Activated naive CD4-positive, alpha-beta T cell treated with anti-CD3 and anti-CD28 coated beads, Interleukin-2, amount 10 ng/mL, durations not matched to agents 7 days and 5 days (primary cell): ENCODE results near the gene GID4.

Source experiments
- CTCF ChIA-PET: fragments of 350-600 bp; sonication (Branson Sonifier 250); formaldehyde crosslinking; loops from one replicate; lab custom pipeline; 2021; ENCODE audit warnings: antibody characterized with exemption; lab: Charles Lee
- DNase-seq: peaks from one replicate; pipeline ENCODE4 v3.0.0-alpha.2; 2020
- H3K27ac Mint-ChIP-seq: one replicate; pipeline ENCODE4 v1.8.0; 2021; ENCODE audit warnings: mild to moderate bottlenecking, moderate library complexity, mixed read lengths
- H3K27me3 Mint-ChIP-seq: one replicate; pipeline ENCODE4 v1.8.0; 2021; ENCODE audit warnings: mild to moderate bottlenecking, mixed read lengths
- H3K36me3 Mint-ChIP-seq: one replicate; pipeline ENCODE4 v1.8.0; 2021; ENCODE audit warnings: mixed read lengths
- H3K4me1 Mint-ChIP-seq: one replicate; pipeline ENCODE4 v1.8.0; 2021; ENCODE audit warnings: mixed read lengths
- H3K4me3 Mint-ChIP-seq: one replicate; pipeline ENCODE4 v1.8.0; 2021; ENCODE audit warnings: mild to moderate bottlenecking, moderate library complexity, mixed read lengths
- H3K9me3 Mint-ChIP-seq: one replicate; pipeline ENCODE4 v1.8.0; 2021; ENCODE audit warnings: mixed read lengths

The GID4 gene

GRCh38 chr17:18042983-18043382 lies 3.8 kb downstream of the GID4 start:
- peaks cover 4% of the 10 kb centered on the region for H3K27me3 Mint-ChIP-seq
- DNase-seq, result no peak
- peaks cover 37% of the 10 kb centered on the region for H3K4me1 Mint-ChIP-seq
- H3K36me3 Mint-ChIP-seq, result peaks cover 12% of the 10 kb centered on the region
- H3K9me3 Mint-ChIP-seq, result no peaks in the 10 kb centered on the region
- H3K4me3 Mint-ChIP-seq, result no peak overlapping the region
- H3K27ac Mint-ChIP-seq, result no peak overlapping the region
- CTCF ChIA-PET, result interaction anchor here (0.7 to 1.1 kb wide), 3 partner anchors 112 to 153 kb away, joined by 3 to 4 read pairs (median 3); no protein-coding TSS in a partner anchor

GRCh38 chr17:18043491-18043890 lies 4.3 kb downstream of the GID4 start:
- no peak for DNase-seq
- no peaks in the 10 kb centered on the region for H3K9me3 Mint-ChIP-seq
- H3K36me3 Mint-ChIP-seq, result peaks cover 12% of the 10 kb centered on the region
- no peak overlapping the region for H3K27ac Mint-ChIP-seq
- no peak overlapping the region for H3K4me3 Mint-ChIP-seq
- CTCF ChIA-PET, result interaction anchor here (0.7 to 1.1 kb wide), 3 partner anchors 112 to 153 kb away, joined by 3 to 4 read pairs (median 3); no protein-coding TSS in a partner anchor
- H3K4me1 Mint-ChIP-seq, result peaks cover 32% of the 10 kb centered on the region
- H3K27me3 Mint-ChIP-seq, result peaks cover 4% of the 10 kb centered on the region

- no peak overlapping the region for H3K27ac Mint-ChIP-seq
- H3K4me1 Mint-ChIP-seq, result peaks cover 25% of the 10 kb centered on the region
- no peak overlapping the region for H3K4me3 Mint-ChIP-seq
- H3K27me3 Mint-ChIP-seq, result no peaks in the 10 kb centered on the region
- no peaks in the 10 kb centered on the region for H3K9me3 Mint-ChIP-seq
- H3K36me3 Mint-ChIP-seq, result peaks cover 10% of the 10 kb centered on the region
- CTCF ChIA-PET, result no interaction called here
- no peak for DNase-seq
Observed at GRCh38 chr17:18044609-18045008, 5.4 kb downstream of the GID4 start.

- Mint-ChIP-seq H3K4me1 (peaks cover 16% of the 10 kb centered on the region), H3K4me3 (no peak overlapping the region), H3K27ac (no peak overlapping the region), H3K27me3 (no peaks in the 10 kb centered on the region), H3K36me3 (peaks cover 10% of the 10 kb centered on the region), H3K9me3 (no peaks in the 10 kb centered on the region)
- no peak for DNase-seq
- CTCF ChIA-PET, result no interaction called here
Observed at GRCh38 chr17:18045691-18046350, 6.6 kb downstream of the GID4 start.

GRCh38 chr17:18055597-18055996 lies 16.4 kb downstream of the GID4 start:
- DNase-seq, result no peak
- no peaks in the 10 kb centered on the region for H3K4me1 Mint-ChIP-seq
- H3K27me3 Mint-ChIP-seq, result no peaks in the 10 kb centered on the region
- H3K9me3 Mint-ChIP-seq, result no peaks in the 10 kb centered on the region
- H3K27ac Mint-ChIP-seq, result no peak overlapping the region
- no peak overlapping the region for H3K4me3 Mint-ChIP-seq
- CTCF ChIA-PET, result no interaction called here
- H3K36me3 Mint-ChIP-seq, result peaks cover 27% of the 10 kb centered on the region

GRCh38 chr17:18056214-18056613 lies 17.0 kb downstream of the GID4 start:
- CTCF ChIA-PET, result no interaction called here
- Mint-ChIP-seq H3K9me3 (no peaks in the 10 kb centered on the region), H3K36me3 (peaks cover 27% of the 10 kb centered on the region), H3K4me3 (no peak overlapping the region), H3K27ac (no peak overlapping the region), H3K4me1 (no peaks in the 10 kb centered on the region), H3K27me3 (no peaks in the 10 kb centered on the region)
- no peak for DNase-seq

GRCh38 chr17:18059283-18059682 lies 20.1 kb downstream of the GID4 start:
- Mint-ChIP-seq H3K4me3 (no peak overlapping the region), H3K36me3 (peaks cover 31% of the 10 kb centered on the region), H3K27me3 (no peaks in the 10 kb centered on the region), H3K4me1 (no peaks in the 10 kb centered on the region), H3K9me3 (no peaks in the 10 kb centered on the region), H3K27ac (no peak overlapping the region)
- CTCF ChIA-PET, result no interaction called here
- no peak for DNase-seq

GRCh38 chr17:18064053-18064452 lies 24.8 kb downstream of the GID4 start:
- Mint-ChIP-seq H3K27ac (no peak overlapping the region), H3K27me3 (no peaks in the 10 kb centered on the region), H3K9me3 (no peaks in the 10 kb centered on the region), H3K36me3 (peaks cover 23% of the 10 kb centered on the region), H3K4me1 (no peaks in the 10 kb centered on the region), H3K4me3 (no peak overlapping the region)
- DNase-seq, result no peak
- CTCF ChIA-PET, result interaction anchor here (1.2 kb wide), 1 partner anchor 193 kb away, joined by 3 read pairs; no protein-coding TSS in a partner anchor

- peaks cover 6% of the 10 kb centered on the region for H3K27me3 Mint-ChIP-seq
- H3K4me3 Mint-ChIP-seq, result no peak overlapping the region
- DNase-seq, result no peak
- H3K4me1 Mint-ChIP-seq, result no peaks in the 10 kb centered on the region
- H3K9me3 Mint-ChIP-seq, result no peaks in the 10 kb centered on the region
- peaks cover 17% of the 10 kb centered on the region for H3K36me3 Mint-ChIP-seq
- H3K27ac Mint-ChIP-seq, result no peak overlapping the region
- CTCF ChIA-PET, result no interaction called here
Observed at GRCh38 chr17:18065546-18065945, 26.3 kb downstream of the GID4 start.

GRCh38 chr17:18066866-18067265 lies 27.7 kb downstream of the GID4 start:
- DNase-seq, result no peak
- no peaks in the 10 kb centered on the region for H3K9me3 Mint-ChIP-seq
- peaks cover 3% of the 10 kb centered on the region for H3K4me1 Mint-ChIP-seq
- CTCF ChIA-PET, result no interaction called here
- H3K27ac Mint-ChIP-seq, result no peak overlapping the region
- peaks cover 17% of the 10 kb centered on the region for H3K27me3 Mint-ChIP-seq
- H3K4me3 Mint-ChIP-seq, result no peak overlapping the region
- H3K36me3 Mint-ChIP-seq, result peaks cover 15% of the 10 kb centered on the region

GRCh38 chr17:18069101-18069500 lies 29.9 kb downstream of the GID4 start:
- no peak overlapping the region for H3K4me3 Mint-ChIP-seq
- peaks cover 3% of the 10 kb centered on the region for H3K4me1 Mint-ChIP-seq
- DNase-seq, result no peak
- CTCF ChIA-PET, result no interaction called here
- H3K9me3 Mint-ChIP-seq, result no peaks in the 10 kb centered on the region
- H3K27me3 Mint-ChIP-seq, result peaks cover 33% of the 10 kb centered on the region
- H3K27ac Mint-ChIP-seq, result no peak overlapping the region
- H3K36me3 Mint-ChIP-seq, result peaks cover 7% of the 10 kb centered on the region

- DNase-seq, result no peak
- Mint-ChIP-seq H3K27me3 (peaks cover 41% of the 10 kb centered on the region), H3K9me3 (no peaks in the 10 kb centered on the region), H3K4me3 (no peak overlapping the region), H3K36me3 (no peaks in the 10 kb centered on the region), H3K4me1 (peaks cover 3% of the 10 kb centered on the region), H3K27ac (peak overlapping the region; percentile 74)
- CTCF ChIA-PET, result no interaction called here
Observed at GRCh38 chr17:18070861-18071340, 31.7 kb downstream of the GID4 start.

- Mint-ChIP-seq H3K27ac (no peak overlapping the region), H3K4me1 (peaks cover 3% of the 10 kb centered on the region), H3K36me3 (no peaks in the 10 kb centered on the region), H3K9me3 (no peaks in the 10 kb centered on the region), H3K4me3 (no peak overlapping the region), H3K27me3 (peaks cover 48% of the 10 kb centered on the region)
- no peak for DNase-seq
- CTCF ChIA-PET, result no interaction called here
Observed at GRCh38 chr17:18071751-18072150, 32.5 kb downstream of the GID4 start.

- Mint-ChIP-seq H3K27me3 (peaks cover 71% of the 10 kb centered on the region), H3K4me1 (peaks cover 3% of the 10 kb centered on the region), H3K36me3 (no peaks in the 10 kb centered on the region), H3K27ac (no peak overlapping the region), H3K9me3 (no peaks in the 10 kb centered on the region), H3K4me3 (no peak overlapping the region)
- no peak for DNase-seq
- CTCF ChIA-PET, result no interaction called here
Observed at GRCh38 chr17:18074566-18075272, 35.5 kb downstream of the GID4 start.

GRCh38 chr17:18076936-18077335 lies 37.7 kb downstream of the GID4 start:
- H3K27ac Mint-ChIP-seq, result no peak overlapping the region
- no peaks in the 10 kb centered on the region for H3K9me3 Mint-ChIP-seq
- no peak overlapping the region for H3K4me3 Mint-ChIP-seq
- no peak for DNase-seq
- no peaks in the 10 kb centered on the region for H3K36me3 Mint-ChIP-seq
- H3K27me3 Mint-ChIP-seq, result peaks cover 65% of the 10 kb centered on the region
- H3K4me1 Mint-ChIP-seq, result no peaks in the 10 kb centered on the region
- CTCF ChIA-PET, result no interaction called here
